ENCODE measurements around the gene GBF1.

DNA sequence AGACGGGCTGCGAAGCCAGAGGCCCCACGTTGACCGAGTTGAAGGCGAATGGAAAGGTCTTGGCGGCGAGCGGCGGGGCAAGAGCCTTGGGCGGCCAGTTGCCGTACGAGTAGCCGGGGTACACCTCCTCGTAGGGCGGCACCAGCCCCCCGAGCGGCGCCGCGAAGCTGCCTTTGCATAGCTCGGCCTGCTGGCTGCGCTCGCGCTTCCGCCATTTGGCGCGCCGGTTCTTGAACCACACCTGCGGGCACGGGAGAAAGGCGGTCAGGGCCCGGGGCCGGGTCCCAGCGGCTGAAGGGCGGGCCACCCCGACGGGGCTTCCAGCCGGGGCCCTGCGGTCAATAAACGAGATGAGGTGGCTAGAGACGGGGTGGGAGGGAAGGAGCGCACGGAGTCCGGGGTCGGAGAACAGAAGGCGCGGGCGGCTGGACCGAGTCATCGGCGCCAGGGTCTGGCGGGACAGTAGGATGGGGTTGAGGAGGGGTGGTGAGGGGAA, 14.4 kb upstream of the GBF1 start:
- TF ChIP-seq FOXA2 (IDR thresholded peaks at IDR 0.05) (no peak), JUND (IDR thresholded peaks at IDR 0.05) (no peak), SP1 (IDR thresholded peaks at IDR 0.05) (no peak), EGR1 (IDR thresholded peaks at IDR 0.05; ENCODE audit: low read depth in 2 of 2) (no peak)
- TF ChIP-seq, protein P1, sequence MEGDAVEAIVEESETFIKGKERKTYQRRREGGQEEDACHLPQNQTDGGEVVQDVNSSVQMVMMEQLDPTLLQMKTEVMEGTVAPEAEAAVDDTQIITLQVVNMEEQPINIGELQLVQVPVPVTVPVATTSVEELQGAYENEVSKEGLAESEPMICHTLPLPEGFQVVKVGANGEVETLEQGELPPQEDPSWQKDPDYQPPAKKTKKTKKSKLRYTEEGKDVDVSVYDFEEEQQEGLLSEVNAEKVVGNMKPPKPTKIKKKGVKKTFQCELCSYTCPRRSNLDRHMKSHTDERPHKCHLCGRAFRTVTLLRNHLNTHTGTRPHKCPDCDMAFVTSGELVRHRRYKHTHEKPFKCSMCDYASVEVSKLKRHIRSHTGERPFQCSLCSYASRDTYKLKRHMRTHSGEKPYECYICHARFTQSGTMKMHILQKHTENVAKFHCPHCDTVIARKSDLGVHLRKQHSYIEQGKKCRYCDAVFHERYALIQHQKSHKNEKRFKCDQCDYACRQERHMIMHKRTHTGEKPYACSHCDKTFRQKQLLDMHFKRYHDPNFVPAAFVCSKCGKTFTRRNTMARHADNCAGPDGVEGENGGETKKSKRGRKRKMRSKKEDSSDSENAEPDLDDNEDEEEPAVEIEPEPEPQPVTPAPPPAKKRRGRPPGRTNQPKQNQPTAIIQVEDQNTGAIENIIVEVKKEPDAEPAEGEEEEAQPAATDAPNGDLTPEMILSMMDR (IDR thresholded peaks at IDR 0.05; ENCODE audit: low read depth, low read length, missing input control): no peak
